ENCODE results near the gene NTNG1.
A peak's percentile ranks its signal among the peaks of the same experiment; 100 is the strongest.

DNA sequence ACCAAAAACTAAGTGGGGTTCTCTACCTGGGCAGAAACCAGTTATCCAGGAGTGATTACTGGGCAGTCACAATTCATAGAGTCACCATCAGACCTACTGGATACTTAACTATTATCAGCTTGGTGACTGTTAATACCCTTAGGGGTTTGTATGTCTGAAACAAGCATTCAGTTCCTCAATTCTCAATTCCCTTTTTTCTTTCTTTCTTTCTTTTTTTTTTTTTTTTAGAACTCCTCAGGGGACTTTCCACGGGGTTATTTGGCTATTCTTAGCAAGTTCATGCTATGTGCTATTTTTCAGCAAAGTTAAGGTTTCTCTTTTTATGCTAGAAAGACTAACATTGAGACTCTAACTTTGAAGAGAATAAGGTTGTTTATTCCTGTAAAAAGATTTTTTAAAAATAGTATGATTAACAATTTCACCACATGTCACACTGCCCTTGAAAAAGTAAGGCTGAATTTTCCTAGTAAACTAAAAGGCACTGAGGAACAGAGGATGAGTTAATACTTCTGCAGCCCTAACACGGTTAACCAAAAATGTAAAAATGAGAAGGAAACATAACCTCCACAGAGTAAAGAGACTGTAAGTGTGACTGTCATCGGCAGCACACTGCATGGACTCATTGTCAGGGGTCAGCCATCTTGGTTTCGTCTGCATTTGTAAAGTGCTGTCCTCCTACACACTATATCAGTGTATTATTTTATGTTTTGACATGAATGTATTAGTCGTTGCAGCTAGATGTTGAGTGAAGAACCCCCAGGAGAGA, 310.2 kb downstream of the NTNG1 start:
- TF ChIP-seq EZH2 (IDR thresholded peaks at IDR 0.05; ENCODE audit: borderline replicate concordance, control insufficient read depth, low read depth, low read length), result no peak
- TF ChIP-seq, protein P1, sequence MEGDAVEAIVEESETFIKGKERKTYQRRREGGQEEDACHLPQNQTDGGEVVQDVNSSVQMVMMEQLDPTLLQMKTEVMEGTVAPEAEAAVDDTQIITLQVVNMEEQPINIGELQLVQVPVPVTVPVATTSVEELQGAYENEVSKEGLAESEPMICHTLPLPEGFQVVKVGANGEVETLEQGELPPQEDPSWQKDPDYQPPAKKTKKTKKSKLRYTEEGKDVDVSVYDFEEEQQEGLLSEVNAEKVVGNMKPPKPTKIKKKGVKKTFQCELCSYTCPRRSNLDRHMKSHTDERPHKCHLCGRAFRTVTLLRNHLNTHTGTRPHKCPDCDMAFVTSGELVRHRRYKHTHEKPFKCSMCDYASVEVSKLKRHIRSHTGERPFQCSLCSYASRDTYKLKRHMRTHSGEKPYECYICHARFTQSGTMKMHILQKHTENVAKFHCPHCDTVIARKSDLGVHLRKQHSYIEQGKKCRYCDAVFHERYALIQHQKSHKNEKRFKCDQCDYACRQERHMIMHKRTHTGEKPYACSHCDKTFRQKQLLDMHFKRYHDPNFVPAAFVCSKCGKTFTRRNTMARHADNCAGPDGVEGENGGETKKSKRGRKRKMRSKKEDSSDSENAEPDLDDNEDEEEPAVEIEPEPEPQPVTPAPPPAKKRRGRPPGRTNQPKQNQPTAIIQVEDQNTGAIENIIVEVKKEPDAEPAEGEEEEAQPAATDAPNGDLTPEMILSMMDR (IDR thresholded peaks at IDR 0.05 in 2 of 3, conservative IDR thresholded peaks at IDR 0.05 in 1 of 3; ENCODE audit: control insufficient read depth in 2 of 3, extremely low read depth in 1 of 3, insufficient read depth in 1 of 3, low read depth in 3 of 3, low read length in 3 of 3), result no peak
- peak; percentile 74 for TF ChIP-seq ATF7 (IDR thresholded peaks at IDR 0.05; ENCODE audit: low read depth)
- TF ChIP-seq, protein P2, sequence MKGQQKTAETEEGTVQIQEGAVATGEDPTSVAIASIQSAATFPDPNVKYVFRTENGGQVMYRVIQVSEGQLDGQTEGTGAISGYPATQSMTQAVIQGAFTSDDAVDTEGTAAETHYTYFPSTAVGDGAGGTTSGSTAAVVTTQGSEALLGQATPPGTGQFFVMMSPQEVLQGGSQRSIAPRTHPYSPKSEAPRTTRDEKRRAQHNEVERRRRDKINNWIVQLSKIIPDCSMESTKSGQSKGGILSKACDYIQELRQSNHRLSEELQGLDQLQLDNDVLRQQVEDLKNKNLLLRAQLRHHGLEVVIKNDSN (IDR thresholded peaks at IDR 0.05; ENCODE audit: borderline replicate concordance, extremely low read length, insufficient read depth, low read depth, low read length), result no peak
- peak; percentile 59 for TF ChIP-seq POLR2A (IDR thresholded peaks at IDR 0.05; ENCODE audit: low read depth, low read length)
- no peak for TF ChIP-seq TCF3 (IDR thresholded peaks at IDR 0.05; ENCODE audit: borderline replicate concordance, insufficient read depth, low read depth, low read length)
